ENCODE data around the gene ALPI.

Gene ALPI

GRCh38 chr2:232476791-232477190, 20.8 kb downstream of the ALPI start:
- TF ChIP-seq CTCF (conservative IDR thresholded peaks at IDR 0.05): no peak

DNA sequence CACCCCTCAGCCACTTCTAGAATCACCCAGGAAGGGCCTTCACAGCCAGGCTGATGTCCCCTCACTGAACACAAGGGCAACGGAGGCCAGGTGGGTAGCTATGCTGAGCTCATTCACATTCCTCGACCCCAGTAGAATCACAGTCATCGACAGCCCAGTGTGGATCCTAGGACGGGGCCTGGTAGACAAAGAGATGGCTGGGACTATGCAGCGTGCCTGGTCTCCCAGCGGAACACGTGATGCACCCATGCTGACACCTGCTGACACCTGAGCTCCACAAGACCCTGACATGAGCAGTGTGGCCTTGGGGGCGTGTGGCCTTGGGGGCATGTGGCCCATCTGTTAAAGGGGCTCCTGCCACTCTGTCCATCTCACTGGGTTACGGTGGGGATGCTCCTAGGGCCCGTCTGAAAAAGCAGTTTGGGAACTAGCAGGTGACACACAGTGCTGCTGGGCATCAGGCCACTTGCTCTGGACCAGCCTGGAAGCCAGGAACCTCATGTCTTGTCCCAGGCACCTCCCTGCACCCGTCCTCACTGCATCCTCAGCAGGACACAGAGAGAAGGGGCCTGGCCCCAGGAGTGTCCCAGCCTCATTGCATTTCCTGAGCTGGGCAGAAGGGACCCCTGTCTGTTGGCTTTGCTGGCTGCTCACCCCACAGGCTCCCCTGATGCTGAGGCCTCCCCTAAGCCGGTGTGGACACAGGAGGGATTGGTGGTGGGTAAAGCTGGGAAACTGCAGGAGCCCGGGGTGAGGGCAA, 22.0 kb downstream of the ALPI start:
- H3K27ac ChIP-seq: no peak overlapping the region
- TF ChIP-seq CTCF (conservative IDR thresholded peaks at IDR 0.05): no peak

More at GRCh38 chr2:232476791-232477190, 20.8 kb downstream of the ALPI start:
- no peak overlapping the region for H3K27ac ChIP-seq

- H3K27ac ChIP-seq: no peak overlapping the region
- no peak for TF ChIP-seq CTCF (conservative IDR thresholded peaks at IDR 0.05)
Measured at GRCh38 chr2:232478571-232479340, 22.8 kb downstream of the ALPI start.

GRCh38 chr2:232479341-232480200, 23.6 kb downstream of the ALPI start:
- no peak for TF ChIP-seq CTCF (conservative IDR thresholded peaks at IDR 0.05)
- no peak overlapping the region for H3K27ac ChIP-seq

DNA sequence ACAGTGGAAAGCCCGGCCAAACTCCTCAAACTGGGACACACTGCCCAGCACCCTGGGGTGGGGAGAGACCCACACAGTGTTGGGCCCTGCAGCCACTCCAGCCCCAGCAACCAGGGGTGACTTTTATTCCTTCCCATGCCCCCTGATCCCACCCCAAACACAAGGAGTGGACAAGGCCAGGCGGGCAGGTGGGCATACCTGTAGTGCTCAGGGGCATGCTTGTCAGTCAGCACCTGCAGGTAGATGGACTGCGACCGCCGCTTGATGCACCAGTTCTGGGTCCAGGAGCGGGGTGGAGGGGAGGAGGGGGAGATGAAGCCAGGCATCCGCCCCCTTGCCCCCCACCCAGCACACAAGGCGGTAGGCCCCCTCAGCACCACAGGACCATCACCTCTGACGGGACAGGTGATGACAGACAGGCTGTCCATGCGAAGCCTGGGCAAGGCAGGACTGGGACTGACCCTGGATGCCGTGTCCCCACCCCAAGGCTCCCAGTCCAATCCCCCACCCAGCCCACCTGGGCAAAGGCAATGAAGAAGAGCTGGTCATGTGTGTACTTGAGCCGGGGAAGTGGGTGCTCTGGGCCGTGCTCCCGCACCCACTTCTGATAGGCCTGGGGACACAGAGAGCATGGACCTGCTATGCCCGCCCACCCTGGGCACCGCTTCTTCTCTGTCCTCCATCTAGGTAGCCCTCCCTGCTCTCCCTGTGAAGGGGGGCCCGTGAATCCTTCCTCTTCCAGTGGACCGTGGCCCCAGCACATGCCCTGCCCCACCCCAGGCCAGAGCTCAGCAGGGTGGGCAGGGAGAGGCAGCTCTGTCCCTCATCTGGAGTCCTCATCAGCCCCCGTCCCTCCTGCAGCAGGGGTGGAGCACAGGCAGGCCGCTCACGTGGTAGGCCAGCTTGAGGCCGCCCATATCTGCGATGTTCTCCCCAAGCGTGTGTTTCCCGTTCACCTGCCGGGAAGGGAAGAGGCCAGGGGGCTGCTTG, 24.5 kb downstream of the ALPI start:
- H3K27ac ChIP-seq: no peak overlapping the region
- no peak for TF ChIP-seq CTCF (conservative IDR thresholded peaks at IDR 0.05)

- TF ChIP-seq CTCF (conservative IDR thresholded peaks at IDR 0.05): no peak
- H3K27ac ChIP-seq: no peak overlapping the region
Measured at GRCh38 chr2:232481322-232482140, 25.6 kb downstream of the ALPI start.

Data from VCaP (cell line).